GM21423 (cell line): ENCODE results near the gene RNF212.
"Not testable (repeated sequence)": the region's sequence is repeated elsewhere in the genome, so short reads cannot be mapped to it uniquely, and the experiment has no call there.

Experiments
- ATAC-seq: cut with Tn5 transposase; IDR thresholded peaks from one replicate; pipeline ENCODE4 v1.9.1; 2021; ENCODE audit warnings: mild to moderate bottlenecking, moderate library complexity; ENCODE audit not compliant: unreplicated experiment

Gene RNF212

GRCh38 chr4:1072830-1073446, 40.4 kb downstream of the RNF212 start:
- no peak for ATAC-seq

- ATAC-seq = no peak
Measured at GRCh38 chr4:1069394-1069793, 44.0 kb downstream of the RNF212 start.

GRCh38 chr4:1065732-1066131, 47.6 kb downstream of the RNF212 start:
- ATAC-seq = no peak

GRCh38 chr4:1062419-1062818, 50.9 kb downstream of the RNF212 start:
- no peak for ATAC-seq

- no peak for ATAC-seq
Measured at GRCh38 chr4:1061760-1062159, 51.6 kb downstream of the RNF212 start.

- ATAC-seq = no peak
Measured at GRCh38 chr4:1061056-1061700, 52.2 kb downstream of the RNF212 start.

- ATAC-seq = no peak
Measured at GRCh38 chr4:1060621-1061020, 52.7 kb downstream of the RNF212 start.

- no peak for ATAC-seq
Measured at GRCh38 chr4:1060121-1060520, 53.2 kb downstream of the RNF212 start.

- no peak for ATAC-seq
Measured at GRCh38 chr4:1058997-1059665, 54.2 kb downstream of the RNF212 start.

- ATAC-seq = no peak
Measured at GRCh38 chr4:1058198-1058996, 55.0 kb downstream of the RNF212 start.

GRCh38 chr4:1057403-1057745, 56.0 kb downstream of the RNF212 start:
- no peak for ATAC-seq

GRCh38 chr4:1056671-1057402, 56.5 kb downstream of the RNF212 start:
- ATAC-seq = no peak

GRCh38 chr4:1055721-1056590, 57.4 kb downstream of the RNF212 start:
- peak; percentile 68 for ATAC-seq

GRCh38 chr4:1055243-1055701, 58.1 kb downstream of the RNF212 start:
- peak; percentile 11 for ATAC-seq

GRCh38 chr4:1054696-1055242, 58.6 kb downstream of the RNF212 start:
- not testable (repeated sequence) for ATAC-seq

GRCh38 chr4:1053891-1054290, 59.5 kb downstream of the RNF212 start:
- not testable (repeated sequence) for ATAC-seq

- ATAC-seq = no peak
Measured at GRCh38 chr4:1053080-1053661, 60.2 kb downstream of the RNF212 start.

GRCh38 chr4:1052231-1052671, 61.1 kb downstream of the RNF212 start:
- no peak for ATAC-seq

- ATAC-seq = no peak
Measured at GRCh38 chr4:1051472-1051871, 61.9 kb downstream of the RNF212 start.
